Stimulated activated naive CD4-positive, alpha-beta T cell treated with Interleukin-2 at 50 U/mL for 16 hours (primary cell): Measurements from ENCODE around the gene GRIP2.
A peak's percentile ranks its signal among the peaks of the same experiment; 100 is the strongest.

ENCODE experiments used
- DNase-seq: peaks from one replicate; lab custom pipeline; 2025; lab: John Stamatoyannopoulos, UW

The GRIP2 gene

GRCh38 chr3:14561051-14561960 lies 21.2 kb upstream of the GRIP2 start:
- DNase-seq = no peak

- no peak for DNase-seq
Measured at GRCh38 chr3:14560110-14560509, 20.0 kb upstream of the GRIP2 start.

GRCh38 chr3:14558029-14558428 lies 17.9 kb upstream of the GRIP2 start:
- no peak for DNase-seq

- DNase-seq = no peak
Measured at GRCh38 chr3:14555835-14556234, 15.7 kb upstream of the GRIP2 start.

GRCh38 chr3:14554715-14555114 lies 14.6 kb upstream of the GRIP2 start:
- DNase-seq = no peak

GRCh38 chr3:14553871-14554270 lies 13.7 kb upstream of the GRIP2 start:
- no peak for DNase-seq

- no peak for DNase-seq
Measured at GRCh38 chr3:14552717-14553116, 12.6 kb upstream of the GRIP2 start.

- DNase-seq = no peak
Measured at GRCh38 chr3:14552041-14552648, 12.0 kb upstream of the GRIP2 start.

GRCh38 chr3:14550651-14551611 lies 10.8 kb upstream of the GRIP2 start:
- no peak for DNase-seq

GRCh38 chr3:14550181-14550580 lies 10.0 kb upstream of the GRIP2 start:
- DNase-seq = no peak

- DNase-seq = no peak
Measured at GRCh38 chr3:14549256-14549919, 9.2 kb upstream of the GRIP2 start.

GRCh38 chr3:14548321-14548729 lies 8.2 kb upstream of the GRIP2 start:
- peak; percentile 1 for DNase-seq

GRCh38 chr3:14547693-14548092 lies 7.6 kb upstream of the GRIP2 start:
- no peak for DNase-seq

- no peak for DNase-seq
Measured at GRCh38 chr3:14546041-14546440, 5.9 kb upstream of the GRIP2 start.

- DNase-seq = no peak
Measured at GRCh38 chr3:14545251-14545635, 5.1 kb upstream of the GRIP2 start.

- DNase-seq = no peak
Measured at GRCh38 chr3:14544282-14545250, 4.4 kb upstream of the GRIP2 start.

- DNase-seq = no peak
Measured at GRCh38 chr3:14543446-14543845, 3.3 kb upstream of the GRIP2 start.

- DNase-seq = no peak
Measured at GRCh38 chr3:14542656-14543055, 2.5 kb upstream of the GRIP2 start.

GRCh38 chr3:14541646-14542045 lies 1.5 kb upstream of the GRIP2 start:
- DNase-seq = no peak

GRCh38 chr3:14540821-14541385 lies 761 bp upstream of the GRIP2 start:
- no peak for DNase-seq
